IPS-18c (cell line): ENCODE results near the gene CWF19L2.
"Not testable (repeated sequence)": the region's sequence is repeated elsewhere in the genome, so short reads cannot be mapped to it uniquely, and the experiment has no call there.

Experiments
- H3K4me3 ChIP-seq: 2 replicates; pipeline ENCODE4 v1.7.0; 2013; ENCODE audit warnings: low read depth, mild to moderate bottlenecking, low read length, moderate library complexity; ENCODE audit not compliant: insufficient read depth
- H3K9me3 ChIP-seq: one replicate; pipeline ENCODE4 v1.6.1; 2013; ENCODE audit warnings: mild to moderate bottlenecking, low read length, moderate library complexity; ENCODE audit not compliant: control insufficient read depth, insufficient read depth

The CWF19L2 gene

GRCh38 chr11:107453594-107454286 lies 3.9 kb downstream of the CWF19L2 start:
- no peak overlapping the region for H3K4me3 ChIP-seq
- no peaks in the 10 kb centered on the region for H3K9me3 ChIP-seq

GRCh38 chr11:107446822-107447431 lies 10.7 kb downstream of the CWF19L2 start:
- no peak overlapping the region for H3K4me3 ChIP-seq
- no peaks in the 10 kb centered on the region for H3K9me3 ChIP-seq

- H3K9me3 ChIP-seq = no peaks in the 10 kb centered on the region
- no peak overlapping the region for H3K4me3 ChIP-seq
Observed at GRCh38 chr11:107442715-107443215, 14.9 kb downstream of the CWF19L2 start.

GRCh38 chr11:107439586-107440167 lies 17.9 kb downstream of the CWF19L2 start:
- H3K9me3 ChIP-seq = no peaks in the 10 kb centered on the region
- H3K4me3 ChIP-seq = no peak overlapping the region

GRCh38 chr11:107438148-107438547 lies 19.5 kb downstream of the CWF19L2 start:
- H3K4me3 ChIP-seq = no peak overlapping the region

GRCh38 chr11:107430525-107430924 lies 27.1 kb downstream of the CWF19L2 start:
- Histone ChIP-seq H3K4me3 (no peak overlapping the region), H3K9me3 (no peaks in the 10 kb centered on the region)

More at GRCh38 chr11:107438148-107438547, 19.5 kb downstream of the CWF19L2 start:
- H3K9me3 ChIP-seq = no peaks in the 10 kb centered on the region

GRCh38 chr11:107427569-107428180 lies 29.9 kb downstream of the CWF19L2 start:
- Histone ChIP-seq H3K4me3 (no peak overlapping the region), H3K9me3 (no peaks in the 10 kb centered on the region)

GRCh38 chr11:107413352-107413751 lies 44.3 kb downstream of the CWF19L2 start:
- no peak overlapping the region for H3K4me3 ChIP-seq
- no peaks in the 10 kb centered on the region for H3K9me3 ChIP-seq

GRCh38 chr11:107408762-107409211 lies 48.8 kb downstream of the CWF19L2 start:
- H3K4me3 ChIP-seq = no peak overlapping the region

GRCh38 chr11:107405260-107405659 lies 52.4 kb downstream of the CWF19L2 start:
- Histone ChIP-seq H3K4me3 (no peak overlapping the region), H3K9me3 (no peaks in the 10 kb centered on the region)

More at GRCh38 chr11:107408762-107409211, 48.8 kb downstream of the CWF19L2 start:
- no peaks in the 10 kb centered on the region for H3K9me3 ChIP-seq

GRCh38 chr11:107401131-107401530 lies 56.5 kb downstream of the CWF19L2 start:
- H3K4me3 ChIP-seq, H3K9me3 ChIP-seq: not testable (repeated sequence)

GRCh38 chr11:107397357-107397756 lies 60.3 kb downstream of the CWF19L2 start:
- H3K4me3 ChIP-seq = no peak overlapping the region
- no peaks in the 10 kb centered on the region for H3K9me3 ChIP-seq

- Histone ChIP-seq H3K9me3 (no peaks in the 10 kb centered on the region), H3K4me3 (no peak overlapping the region)
Observed at GRCh38 chr11:107392611-107393010, 65.0 kb downstream of the CWF19L2 start.

- H3K9me3 ChIP-seq, H3K4me3 ChIP-seq: not testable (repeated sequence)
Observed at GRCh38 chr11:107390701-107391100, 66.9 kb downstream of the CWF19L2 start.

- Histone ChIP-seq H3K4me3 (no peak overlapping the region), H3K9me3 (no peaks in the 10 kb centered on the region)
Observed at GRCh38 chr11:107387666-107388065, 70.0 kb downstream of the CWF19L2 start.

GRCh38 chr11:107385361-107385981 lies 72.2 kb downstream of the CWF19L2 start:
- Histone ChIP-seq H3K4me3 (no peak overlapping the region), H3K9me3 (no peaks in the 10 kb centered on the region)

- Histone ChIP-seq H3K4me3 (no peak overlapping the region), H3K9me3 (peaks cover under 1% of the 10 kb centered on the region)
Observed at GRCh38 chr11:107384144-107384852, 73.3 kb downstream of the CWF19L2 start.
